Pancreas (tissue), 10 donors: ENCODE data around the gene GUCA2B. TPM values are rescaled to one million over a fixed set of nuclear protein-coding genes. Genes with fewer than 3 reads are reported as not detected.
A peak's percentile ranks its signal among the peaks of the same experiment; 100 is the strongest.

Experiments
- ATAC-seq, 4 donors: fragments of 200-7000 bp; cut with Tn5 transposase; one replicate each; pipeline versions ENCODE4 v1.8.0 to v1.9.1; 2020; ENCODE audit warnings: mild to moderate bottlenecking in 4 of 4, moderate library complexity in 4 of 4
- DNase-seq, 6 donors: peaks; one replicate each; pipeline ENCODE4 v3.0.0-alpha.2; 2020
- FAIRE-seq: peaks from 2 replicates; lab custom pipeline; 2012; peaks lifted over from hg19 to GRCh38; lab: Jason Lieb, UNC
- H3K27ac ChIP-seq, 4 donors: fragments of 200-600 bp; sonication (generic); 1 replicate in 3 of 4; 2 replicates in 1 of 4; pipeline versions ENCODE4 v1.5.0 to v1.8.0; 2020
- H3K27me3 ChIP-seq, 4 donors: fragments of 200-600 bp; one replicate each; pipeline ENCODE4 v1.8.0; 2021
- H3K36me3 ChIP-seq, 3 donors: fragments of 200-600 bp; sonication (generic) in 1 of 3; one replicate each; pipeline versions ENCODE4 v1.5.0 to v1.8.0; 2020 to 2021
- H3K4me1 ChIP-seq, 3 donors: fragments of 200-600 bp; one replicate each; pipeline ENCODE4 v1.8.0; 2021
- H3K4me3 ChIP-seq, 4 donors: fragments of 200-600 bp; sonication (generic) in 2 of 4; one replicate each; pipeline versions ENCODE4 v1.5.0 to v1.8.0; 2020 to 2021
- H3K9me3 ChIP-seq, 4 donors: fragments of 200-600 bp; one replicate each; pipeline ENCODE4 v1.8.0; 2021
- WGBS, 2 donors: extraction: QIAGEN DNeasy Blood & Tissue Kit; methylation state at CpG; one replicate each; pipeline ENCODE4 v1.1.7; 2013; 5-methylcytosine and 5-hydroxymethylcytosine counted together
- intact Hi-C, 3 donors: fragments of 100-400 bp; cut with DNase I; formaldehyde crosslinking; loops; one replicate each; pipeline versions ENCODE4 v1.11.1 to v1.14.2; 2022
- polyA plus RNA-seq, 2 donors: library from polyadenylated mRNA; stranded (reverse); fragments of 200-250 nt; gene quantifications; one replicate each; pipeline ENCODE4 v1.2.3, GENCODE V29; 2013
- total RNA-seq, 6 donors: library from RNA; stranded (reverse); fragmentation: NEBNext Ultra II Directional in 4 of 6; extraction: Animal tissue kit (Norgen Biotek cat#: 25700) in 4 of 6; gene quantifications; one replicate each; pipeline versions ENCODE4 v1.2.1 to v1.2.4, GENCODE V29; 2021 to 2023
- TF ChIP-seq, protein P1 (sequence below), 4 donors: fragments of 200-600 bp; sonication (generic) in 3 of 4; IDR thresholded peaks; one replicate each; pipeline versions ENCODE4 v1.5.0 to v1.8.0; 2021; ENCODE audit warnings: antibody characterized with exemption in 4 of 4
- donor health status: healthy with polysubstance abuse.
- donor health status: DM: no; HTN: no; CAD: no; lungs with moderate emphysema.
- donor health status: DM: no; HTN: no; CAD: no.
- donor health status: control.
- donor health status: control.
- donor health status: Bipolar disorder and iron deficiency.
- donor health status: DM: yes; HTN: yes; CAD: no.
- donor health status: DM: no; HTN: no; CAD: no.
- donor health status: DM: no; HTN: no; CAD: no.
- donor health status: DM: yes; HTN: yes; CAD: no.

GUCA2B gene
- total RNA-seq = 1 to 10 TPM in 1 of 6 donors, under 1 TPM in 2, not detected in 3; 0.37 to 1.4 (median 0.38) TPM
- under 1 TPM; 0.68 to 0.80 TPM for polyA plus RNA-seq

DNA sequence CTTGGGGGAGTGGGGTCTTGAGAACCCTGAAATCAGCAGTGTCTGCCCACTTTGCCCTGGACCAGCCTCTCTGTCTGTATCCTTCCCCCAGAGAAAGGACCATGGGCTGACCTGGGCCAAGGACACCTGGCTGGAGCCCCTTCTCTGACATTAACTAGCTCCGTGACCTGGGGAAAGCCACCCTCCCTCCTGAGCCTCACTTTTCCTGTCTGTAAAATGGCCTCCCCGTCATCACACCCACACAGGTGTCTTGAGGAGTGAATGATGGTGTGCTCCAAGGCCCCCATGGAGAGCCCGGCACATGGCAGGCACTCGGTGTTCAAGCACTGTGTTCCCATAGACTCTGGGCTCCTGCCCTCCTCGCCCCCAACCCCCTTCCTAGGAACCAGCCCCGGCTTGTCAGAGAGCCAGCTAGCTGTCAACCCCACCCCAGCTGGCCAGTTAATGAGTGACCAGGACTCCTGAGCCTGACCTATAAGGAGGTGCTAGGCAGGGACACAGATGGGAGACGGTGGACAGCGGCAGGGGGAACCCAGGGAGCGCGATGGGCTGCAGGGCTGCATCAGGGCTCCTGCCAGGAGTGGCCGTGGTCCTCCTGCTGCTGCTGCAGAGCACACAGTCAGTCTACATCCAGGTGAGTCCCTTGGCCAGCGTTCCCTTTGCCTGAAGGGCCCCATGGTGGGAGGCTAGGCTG, at the start of gene GUCA2B:
TSS of gene GUCA2B (plus strand) at position 504 of the 694 bp plus-strand sequence. CDS start at position 545, 41 bp downstream.
- H3K27me3 ChIP-seq = no peaks in the 10 kb centered on the region
- no peaks in the 10 kb centered on the region for H3K36me3 ChIP-seq
- no peak within 1 kb of the TSS for H3K4me3 ChIP-seq
- WGBS, 2 donors = 47 to 50% methylated on average over 12 of the region's 12 CpGs
- intact Hi-C loops = no loop called here
- H3K9me3 ChIP-seq = no peaks in the 10 kb centered on the region
- ATAC-seq = peak; percentile 24 to 46 (median 44)
- H3K4me1 ChIP-seq = peaks cover 13 to 21% (median 13%) of the 10 kb centered on the region in 3 donors
- H3K27ac ChIP-seq = peak within 1 kb of the TSS in 3 of 4 donors; percentile 27 to 61 (median 42)
- TF ChIP-seq, protein P1, sequence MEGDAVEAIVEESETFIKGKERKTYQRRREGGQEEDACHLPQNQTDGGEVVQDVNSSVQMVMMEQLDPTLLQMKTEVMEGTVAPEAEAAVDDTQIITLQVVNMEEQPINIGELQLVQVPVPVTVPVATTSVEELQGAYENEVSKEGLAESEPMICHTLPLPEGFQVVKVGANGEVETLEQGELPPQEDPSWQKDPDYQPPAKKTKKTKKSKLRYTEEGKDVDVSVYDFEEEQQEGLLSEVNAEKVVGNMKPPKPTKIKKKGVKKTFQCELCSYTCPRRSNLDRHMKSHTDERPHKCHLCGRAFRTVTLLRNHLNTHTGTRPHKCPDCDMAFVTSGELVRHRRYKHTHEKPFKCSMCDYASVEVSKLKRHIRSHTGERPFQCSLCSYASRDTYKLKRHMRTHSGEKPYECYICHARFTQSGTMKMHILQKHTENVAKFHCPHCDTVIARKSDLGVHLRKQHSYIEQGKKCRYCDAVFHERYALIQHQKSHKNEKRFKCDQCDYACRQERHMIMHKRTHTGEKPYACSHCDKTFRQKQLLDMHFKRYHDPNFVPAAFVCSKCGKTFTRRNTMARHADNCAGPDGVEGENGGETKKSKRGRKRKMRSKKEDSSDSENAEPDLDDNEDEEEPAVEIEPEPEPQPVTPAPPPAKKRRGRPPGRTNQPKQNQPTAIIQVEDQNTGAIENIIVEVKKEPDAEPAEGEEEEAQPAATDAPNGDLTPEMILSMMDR (IDR thresholded peaks at IDR 0.05) = no peak
- peak in 4 of 6 donors; percentile 48 to 65 (median 50) for DNase-seq
- no peak for FAIRE-seq

DNA sequence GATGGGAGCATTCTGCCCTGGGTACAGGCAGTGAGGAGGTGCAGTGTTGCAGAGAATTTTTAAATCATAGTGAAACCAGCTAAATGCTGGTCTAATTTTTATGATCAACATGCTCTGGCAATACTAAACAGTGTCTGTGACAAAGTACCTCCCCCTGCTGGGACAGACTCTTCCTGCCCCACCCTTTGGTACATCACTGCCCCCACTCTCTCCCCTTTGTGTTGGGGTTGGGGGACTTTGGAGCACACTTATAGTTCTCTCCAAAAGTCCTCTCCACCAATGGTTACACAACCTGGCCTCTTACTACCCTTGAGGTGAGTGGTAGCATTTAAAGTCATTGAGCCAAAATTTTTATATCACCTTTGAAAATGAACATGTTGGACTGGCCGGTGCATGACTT, 48.2 kb upstream of the GUCA2B start:
- no peak overlapping the region for H3K27ac ChIP-seq
- no peak for ATAC-seq
- H3K27me3 ChIP-seq = no peaks in the 10 kb centered on the region
- H3K36me3 ChIP-seq = no peaks in the 10 kb centered on the region
- 86 to 90% methylated on average over 1 of the region's 1 CpG for WGBS, 2 donors
- DNase-seq = no peak
- intact Hi-C loops = no loop called here
- no peak for FAIRE-seq
- H3K4me3 ChIP-seq = no peak overlapping the region
- H3K9me3 ChIP-seq = no peaks in the 10 kb centered on the region
- H3K4me1 ChIP-seq = no peaks in the 10 kb centered on the region
- TF ChIP-seq, protein P1 (IDR thresholded peaks at IDR 0.05) = no peak

DNA sequence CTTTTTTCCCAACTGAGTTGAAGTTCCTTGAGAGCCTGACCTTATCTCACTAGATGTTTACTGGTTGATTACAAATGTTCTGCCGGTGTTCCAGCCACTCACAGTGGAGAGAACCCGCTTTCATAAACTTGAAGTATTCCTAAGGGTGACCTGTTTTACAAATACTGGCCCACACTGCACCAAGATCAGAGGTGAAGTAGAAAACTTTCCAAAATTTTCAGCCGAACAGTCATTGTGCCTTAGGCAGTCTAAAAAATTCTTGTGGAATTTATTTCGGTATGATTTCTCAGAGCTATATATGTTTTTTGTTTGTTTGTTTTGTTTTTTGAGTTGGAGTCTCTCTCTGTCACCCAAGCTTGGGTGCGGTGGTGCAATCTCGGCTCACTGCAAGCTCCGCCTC, 44.9 kb upstream of the GUCA2B start:
- no peak overlapping the region for H3K4me3 ChIP-seq
- H3K9me3 ChIP-seq = no peaks in the 10 kb centered on the region

DNA sequence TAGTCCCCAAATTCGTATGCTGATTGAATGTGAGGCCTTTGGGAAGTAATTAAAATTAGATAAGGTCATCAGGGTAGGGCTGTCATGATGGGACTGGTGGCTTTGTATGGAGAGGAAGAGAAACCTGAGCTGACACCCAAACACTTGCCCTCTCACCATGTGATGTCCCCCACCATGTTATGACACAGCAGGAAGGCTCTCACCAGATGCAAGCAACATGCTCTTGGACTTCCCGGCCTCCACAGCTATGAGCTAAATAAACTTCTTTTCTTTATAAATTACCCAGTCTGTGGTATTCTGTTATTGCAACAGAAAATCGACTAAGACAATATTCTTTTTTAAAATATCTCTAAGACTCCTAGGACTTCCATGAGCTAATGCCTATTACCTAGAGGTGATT, 43.6 kb upstream of the GUCA2B start:
- FAIRE-seq (no peak), DNase-seq (no peak), ATAC-seq (no peak)
- Histone ChIP-seq H3K27me3 (no peaks in the 10 kb centered on the region), H3K9me3 (no peaks in the 10 kb centered on the region), H3K4me1 (no peaks in the 10 kb centered on the region), H3K36me3 (no peaks in the 10 kb centered on the region), H3K27ac (no peak overlapping the region), H3K4me3 (no peak overlapping the region)
- intact Hi-C loops = no loop called here
- TF ChIP-seq, protein P1 (IDR thresholded peaks at IDR 0.05) = no peak
- 78 to 82% methylated on average over 3 of the region's 3 CpGs for WGBS, 2 donors

More for the DNA sequence above, 44.9 kb upstream of the GUCA2B start:
- Histone ChIP-seq H3K36me3 (no peaks in the 10 kb centered on the region), H3K27me3 (no peaks in the 10 kb centered on the region), H3K27ac (no peak overlapping the region), H3K4me1 (no peaks in the 10 kb centered on the region)
- intact Hi-C loops = no loop called here
- TF ChIP-seq, protein P1 (IDR thresholded peaks at IDR 0.05) = no peak
- 73 to 75% methylated on average over 7 of the region's 7 CpGs for WGBS, 2 donors
- no peak for FAIRE-seq
- ATAC-seq = no peak
- DNase-seq = no peak

DNA sequence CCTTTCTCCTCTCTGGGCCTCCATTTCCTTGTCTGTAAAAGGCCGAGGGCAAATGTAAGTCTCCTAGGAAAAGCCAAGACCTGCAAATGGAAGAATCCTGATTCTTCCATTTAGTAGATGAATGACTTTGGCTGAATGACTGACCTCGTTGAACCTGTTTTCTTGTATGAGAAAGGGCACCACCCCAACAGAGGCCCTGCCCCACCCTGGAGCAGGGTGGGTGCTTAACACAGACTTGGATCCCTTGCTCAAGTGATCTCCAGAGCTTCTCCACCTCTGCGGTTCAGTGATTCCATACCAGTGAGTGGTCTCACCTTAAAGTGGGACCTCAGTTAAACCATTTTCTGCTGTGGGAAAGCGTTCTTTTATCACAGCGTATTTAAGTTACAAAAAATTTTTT, 39.0 kb upstream of the GUCA2B start:
- no peak overlapping the region for H3K4me3 ChIP-seq
- H3K36me3 ChIP-seq = no peaks in the 10 kb centered on the region
- no peaks in the 10 kb centered on the region for H3K4me1 ChIP-seq
- DNase-seq = no peak
- WGBS, 2 donors = 81 to 87% methylated on average over 5 of the region's 5 CpGs
- H3K27me3 ChIP-seq = no peaks in the 10 kb centered on the region
- no peak overlapping the region for H3K27ac ChIP-seq
- no peak for FAIRE-seq
- H3K9me3 ChIP-seq = no peaks in the 10 kb centered on the region
- intact Hi-C loops = no loop called here
- no peak for ATAC-seq
- TF ChIP-seq, protein P1 (IDR thresholded peaks at IDR 0.05) = no peak
